D721Med (cell line): ENCODE results near the gene TRAK1.

Experiments used
- DNase-seq: peaks from one replicate; pipeline ENCODE4 v3.0.0; 2011; ENCODE audit warnings: low spot score; ENCODE audit not compliant: insufficient read length
- FAIRE-seq: peaks from 2 replicates; lab custom pipeline; 2011; peaks lifted over from hg19 to GRCh38; lab: Jason Lieb, UNC
- CTCF ChIP-seq: IDR thresholded peaks from 2 replicates; pipeline ENCODE4 v1.5.1; 2012; ENCODE audit warnings: mild to moderate bottlenecking, control low read depth; ENCODE audit not compliant: insufficient read depth; ENCODE audit errors: missing control alignments

Gene TRAK1

GRCh38 chr3:42213417-42213816 is 122.3 kb downstream of the TRAK1 start:
- TF ChIP-seq CTCF = no peak
- no peak for FAIRE-seq

DNA sequence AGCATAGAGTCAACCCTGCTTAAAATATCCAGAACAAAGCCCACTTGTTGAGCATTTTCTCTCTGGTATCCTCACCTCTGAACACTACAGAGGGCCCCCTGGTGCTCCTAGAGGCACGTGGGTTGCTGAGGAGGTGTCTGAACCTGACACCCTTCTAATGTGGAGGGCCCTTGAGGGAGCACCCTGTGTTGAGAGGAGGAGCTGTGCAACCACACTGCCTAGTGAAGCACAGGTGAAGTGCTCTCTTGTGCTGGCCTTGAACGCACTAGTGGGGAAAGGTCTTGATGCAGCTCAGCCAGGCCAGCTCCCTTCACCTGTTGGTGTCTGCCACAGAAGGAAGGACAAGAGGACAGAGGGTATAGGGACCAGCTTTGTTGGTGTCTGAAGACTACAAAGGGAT is 122.9 kb downstream of the TRAK1 start:
- no peak for FAIRE-seq
- no peak for TF ChIP-seq CTCF
- DNase-seq = no peak

More at GRCh38 chr3:42213417-42213816, 122.3 kb downstream of the TRAK1 start:
- no peak for DNase-seq

GRCh38 chr3:42214565-42215283 is 123.6 kb downstream of the TRAK1 start:
- FAIRE-seq (no peak), DNase-seq (no peak)
- TF ChIP-seq CTCF = no peak

DNA sequence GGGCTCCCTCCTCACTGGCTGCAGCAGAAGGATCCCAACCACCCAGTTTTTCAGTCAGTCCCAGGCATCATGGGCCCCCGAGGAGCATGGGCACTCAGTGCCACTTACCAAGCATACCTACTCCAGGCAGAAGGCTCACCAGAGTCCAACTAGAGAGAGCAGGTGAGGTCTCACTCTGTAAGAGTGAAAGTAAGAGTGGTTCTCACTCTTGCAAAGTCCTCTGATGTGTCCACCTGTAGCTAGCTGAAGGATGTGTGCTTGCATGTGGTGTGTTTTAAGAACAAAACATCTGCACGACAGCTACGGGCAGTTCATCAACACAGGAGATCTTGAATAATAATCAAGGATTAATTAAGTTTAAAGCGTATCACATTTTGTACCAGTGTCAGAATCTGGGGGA is 125.1 kb downstream of the TRAK1 start:
- FAIRE-seq = no peak
- DNase-seq = no peak
- no peak for TF ChIP-seq CTCF

GRCh38 chr3:42216931-42217333 is 125.8 kb downstream of the TRAK1 start:
- DNase-seq (no peak), FAIRE-seq (no peak)
- TF ChIP-seq CTCF = no peak

GRCh38 chr3:42220436-42221121 is 129.4 kb downstream of the TRAK1 start:
- FAIRE-seq (no peak), DNase-seq (no peak)
- TF ChIP-seq CTCF = no peak
